Muscle of leg (tissue), 11 donors: Measurements from ENCODE around the gene RET. TPM values are rescaled to one million over a fixed set of nuclear protein-coding genes. Genes with fewer than 3 reads are reported as not detected.

Source experiments
- DNase-seq: peaks from one replicate; pipeline ENCODE4 v3.0.0; 2013
- H3K27ac ChIP-seq: one replicate; pipeline ENCODE4 v1.5.1; 2013; ENCODE audit warnings: mild to moderate bottlenecking, low read length, control low read depth
- H3K27me3 ChIP-seq: one replicate; pipeline ENCODE4 v1.6.1; 2013; ENCODE audit warnings: low read length; ENCODE audit not compliant: control insufficient read depth, insufficient read depth
- H3K36me3 ChIP-seq: one replicate; pipeline ENCODE4 v1.6.1; 2013; ENCODE audit warnings: low read length; ENCODE audit not compliant: control insufficient read depth, insufficient read depth
- H3K4me1 ChIP-seq: one replicate; pipeline ENCODE4 v1.6.1; 2013; ENCODE audit warnings: low read length; ENCODE audit not compliant: control insufficient read depth, insufficient read depth
- H3K4me3 ChIP-seq: one replicate; pipeline ENCODE4 v1.5.1; 2013; ENCODE audit warnings: low read length, control low read depth
- H3K9me3 ChIP-seq: replicated peaks from 2 replicates; pipeline ENCODE4 v1.6.1; 2013; ENCODE audit warnings: low read depth, low read length; ENCODE audit not compliant: control insufficient read depth
- WGBS: methylation state at CpG from one replicate; pipeline ENCODE4 v1.1.5; 2013; ENCODE audit warnings: missing lambda C conversion rate; ENCODE audit not compliant: insufficient coverage; 5-methylcytosine and 5-hydroxymethylcytosine counted together
- polyA plus RNA-seq, 8 donors: library from polyadenylated mRNA; unstranded; fragments of 120-200 nt; gene quantifications; one replicate each; pipeline versions ENCODE4 v1.2.1 to v1.2.3, GENCODE V29; 2013; ENCODE audit warnings: inconsistent platforms in 1 of 8, low replicate concordance in 1 of 8; ENCODE audit not compliant: insufficient read length in 8 of 8, insufficient read depth in 1 of 8
- total RNA-seq: library from RNA; stranded (reverse); fragments of 120-200 nt; gene quantifications from one replicate; pipeline ENCODE4 v1.2.4, GENCODE V29; 2013

Gene RET
- total and polyA plus RNA-seq, 9 donors: 0.95 to 4.3 (median 1.6) TPM

- Histone ChIP-seq H3K4me1 (peaks cover 26% of the 10 kb centered on the region), H3K27me3 (peaks cover 28% of the 10 kb centered on the region), H3K4me3 (no peak overlapping the region), H3K27ac (no peak overlapping the region), H3K36me3 (no peaks in the 10 kb centered on the region), H3K9me3 (no peaks in the 10 kb centered on the region)
- WGBS: 41% methylated on average over 7 of the region's 7 CpGs
- no peak for DNase-seq
These were observed 29.0 kb downstream of the RET start for GRCh38 chr10:43105956-43106229.

GRCh38 chr10:43106256-43107091 lies 29.6 kb downstream of the RET start:
- peaks cover 31% of the 10 kb centered on the region for H3K4me1 ChIP-seq
- H3K36me3 ChIP-seq: no peaks in the 10 kb centered on the region
- 85% methylated on average over 25 of the region's 28 CpGs for WGBS
- DNase-seq: no peak
- peaks cover 27% of the 10 kb centered on the region for H3K27me3 ChIP-seq
- H3K4me3 ChIP-seq: no peak overlapping the region
- no peaks in the 10 kb centered on the region for H3K9me3 ChIP-seq
- H3K27ac ChIP-seq: no peak overlapping the region

- Histone ChIP-seq H3K9me3 (no peaks in the 10 kb centered on the region), H3K27ac (no peak overlapping the region), H3K36me3 (no peaks in the 10 kb centered on the region), H3K4me1 (peaks cover 31% of the 10 kb centered on the region), H3K4me3 (no peak overlapping the region), H3K27me3 (peaks cover 13% of the 10 kb centered on the region)
- no peak for DNase-seq
- 93% methylated on average over 8 of the region's 12 CpGs for WGBS
These were observed 32.1 kb downstream of the RET start for GRCh38 chr10:43108951-43109350.

GRCh38 chr10:43109671-43110249 lies 32.9 kb downstream of the RET start:
- no peak overlapping the region for H3K27ac ChIP-seq
- no peak overlapping the region for H3K4me3 ChIP-seq
- DNase-seq: no peak
- no peaks in the 10 kb centered on the region for H3K9me3 ChIP-seq
- H3K36me3 ChIP-seq: no peaks in the 10 kb centered on the region
- peaks cover 28% of the 10 kb centered on the region for H3K4me1 ChIP-seq
- 73% methylated on average over 8 of the region's 20 CpGs for WGBS
- peaks cover 6% of the 10 kb centered on the region for H3K27me3 ChIP-seq

GRCh38 chr10:43110338-43111071 lies 33.6 kb downstream of the RET start:
- H3K9me3 ChIP-seq: no peaks in the 10 kb centered on the region
- H3K27ac ChIP-seq: peak overlapping the region; percentile 67
- no peak overlapping the region for H3K4me3 ChIP-seq
- 47% methylated on average over 7 of the region's 7 CpGs for WGBS
- no peaks in the 10 kb centered on the region for H3K27me3 ChIP-seq
- H3K36me3 ChIP-seq: no peaks in the 10 kb centered on the region
- DNase-seq: peak; percentile 77
- peaks cover 23% of the 10 kb centered on the region for H3K4me1 ChIP-seq

- Histone ChIP-seq H3K9me3 (no peaks in the 10 kb centered on the region), H3K27me3 (no peaks in the 10 kb centered on the region), H3K4me3 (no peak overlapping the region), H3K4me1 (peaks cover 21% of the 10 kb centered on the region), H3K27ac (no peak overlapping the region), H3K36me3 (no peaks in the 10 kb centered on the region)
- 81% methylated on average over 11 of the region's 11 CpGs for WGBS
- DNase-seq: no peak
These were observed 34.2 kb downstream of the RET start for GRCh38 chr10:43111101-43111500.

GRCh38 chr10:43111921-43112607 lies 35.2 kb downstream of the RET start:
- WGBS: 83% methylated on average over 17 of the region's 17 CpGs
- H3K9me3 ChIP-seq: no peaks in the 10 kb centered on the region
- no peaks in the 10 kb centered on the region for H3K36me3 ChIP-seq
- no peaks in the 10 kb centered on the region for H3K27me3 ChIP-seq
- H3K4me1 ChIP-seq: peaks cover 30% of the 10 kb centered on the region
- no peak for DNase-seq
- H3K4me3 ChIP-seq: no peak overlapping the region
- no peak overlapping the region for H3K27ac ChIP-seq

- DNase-seq: no peak
- no peak overlapping the region for H3K4me3 ChIP-seq
- no peaks in the 10 kb centered on the region for H3K27me3 ChIP-seq
- no peaks in the 10 kb centered on the region for H3K9me3 ChIP-seq
- 85% methylated on average over 5 of the region's 7 CpGs for WGBS
- H3K27ac ChIP-seq: no peak overlapping the region
- H3K4me1 ChIP-seq: peaks cover 34% of the 10 kb centered on the region
- H3K36me3 ChIP-seq: no peaks in the 10 kb centered on the region
These were observed 35.7 kb downstream of the RET start for GRCh38 chr10:43112608-43112961.

- Histone ChIP-seq H3K9me3 (no peaks in the 10 kb centered on the region), H3K4me1 (peaks cover 34% of the 10 kb centered on the region), H3K27me3 (no peaks in the 10 kb centered on the region), H3K36me3 (no peaks in the 10 kb centered on the region), H3K27ac (no peak overlapping the region), H3K4me3 (no peak overlapping the region)
- 78% methylated on average over 8 of the region's 16 CpGs for WGBS
- DNase-seq: no peak
These were observed 36.6 kb downstream of the RET start for GRCh38 chr10:43113201-43114087.
